ENCODE data around the gene HYAL3. TPM values are rescaled to one million over a fixed set of nuclear protein-coding genes. Genes with fewer than 3 reads are reported as not detected.

Gene HYAL3
- total RNA-seq, 2 donors from 2014 or later: 2.6 to 3.3 TPM

GRCh38 chr3:50256978-50257890 is 42.0 kb downstream of the HYAL3 start:
- Histone ChIP-seq H3K9ac (ENCODE audit: extremely low read depth, low read length, poor library complexity, severe bottlenecking) (no peak overlapping the region), H3K27ac (ENCODE audit: low read depth, low read length) (peak overlapping the region; percentile 100), H3K4me3 (ENCODE audit: low read length) (no peak overlapping the region), H3K27me3 (ENCODE audit: control insufficient read depth, insufficient read depth, low read length, poor library complexity, severe bottlenecking) (no peaks in the 10 kb centered on the region), H3K9me3 (ENCODE audit: control insufficient read depth, low read length) (no peaks in the 10 kb centered on the region), H3K36me3 (ENCODE audit: control insufficient read depth, insufficient read depth, low read length) (peaks cover 47% of the 10 kb centered on the region), H3K4me1 (ENCODE audit: control insufficient read depth, insufficient read depth, low read length) (peaks cover 7% of the 10 kb centered on the region)
- 88 to 91% methylated on average over 6 to 20 of the region's 20 CpGs for WGBS, 2 experiments (ENCODE audit: insufficient coverage in 1 of 2, insufficient read length in 1 of 2)
- Mint-ChIP-seq H3K4me3 (no peak overlapping the region), H3K27ac (peak overlapping the region; percentile 70), H3K36me3 (ENCODE audit: low read depth) (peaks cover 39% of the 10 kb centered on the region), H3K9me3 (no peaks in the 10 kb centered on the region), H3K27me3 (ENCODE audit: insufficient read depth) (no peaks in the 10 kb centered on the region), H3K4me1 (peaks cover 8% of the 10 kb centered on the region)
- peak; percentile 92 for TF ChIP-seq CTCF (conservative IDR thresholded peaks at IDR 0.05)
- DNase-seq: peak; percentile 92

GRCh38 chr3:50255251-50255615 is 44.0 kb downstream of the HYAL3 start:
- TF ChIP-seq CTCF (conservative IDR thresholded peaks at IDR 0.05): no peak

GRCh38 chr3:50254577-50255250 is 44.5 kb downstream of the HYAL3 start:
- Mint-ChIP-seq H3K4me3 (no peak overlapping the region), H3K27ac (peak overlapping the region; percentile 77), H3K36me3 (ENCODE audit: low read depth) (peaks cover 49% of the 10 kb centered on the region), H3K27me3 (ENCODE audit: insufficient read depth) (no peaks in the 10 kb centered on the region), H3K4me1 (peaks cover 4% of the 10 kb centered on the region), H3K9me3 (no peaks in the 10 kb centered on the region)
- peak; percentile 80 for DNase-seq
- H3K4me3 ChIP-seq (ENCODE audit: low read length): no peak overlapping the region
- no peak for TF ChIP-seq CTCF (conservative IDR thresholded peaks at IDR 0.05)
- H3K9me3 ChIP-seq (ENCODE audit: control insufficient read depth, low read length): no peaks in the 10 kb centered on the region
- no peaks in the 10 kb centered on the region for H3K27me3 ChIP-seq (ENCODE audit: control insufficient read depth, insufficient read depth, low read length, poor library complexity, severe bottlenecking)
- H3K36me3 ChIP-seq (ENCODE audit: control insufficient read depth, insufficient read depth, low read length): peaks cover 60% of the 10 kb centered on the region
- WGBS, 2 experiments (ENCODE audit: insufficient coverage in 1 of 2, insufficient read length in 1 of 2): 92 to 94% methylated on average over 6 to 8 of the region's 8 CpGs
- no peaks in the 10 kb centered on the region for H3K4me1 ChIP-seq (ENCODE audit: control insufficient read depth, insufficient read depth, low read length)
- H3K9ac ChIP-seq (ENCODE audit: extremely low read depth, low read length, poor library complexity, severe bottlenecking): no peak overlapping the region
- peak overlapping the region; percentile 38 for H3K27ac ChIP-seq (ENCODE audit: low read depth, low read length)

More at GRCh38 chr3:50255251-50255615, 44.0 kb downstream of the HYAL3 start:
- Mint-ChIP-seq H3K9me3 (no peaks in the 10 kb centered on the region), H3K4me1 (peaks cover 4% of the 10 kb centered on the region), H3K36me3 (ENCODE audit: low read depth) (peaks cover 48% of the 10 kb centered on the region), H3K27me3 (ENCODE audit: insufficient read depth) (no peaks in the 10 kb centered on the region), H3K27ac (peak overlapping the region; percentile 77), H3K4me3 (no peak overlapping the region)
- Histone ChIP-seq H3K27me3 (ENCODE audit: control insufficient read depth, insufficient read depth, low read length, poor library complexity, severe bottlenecking) (no peaks in the 10 kb centered on the region), H3K36me3 (ENCODE audit: control insufficient read depth, insufficient read depth, low read length) (peaks cover 60% of the 10 kb centered on the region), H3K4me3 (ENCODE audit: low read length) (no peak overlapping the region), H3K9me3 (ENCODE audit: control insufficient read depth, low read length) (no peaks in the 10 kb centered on the region), H3K27ac (ENCODE audit: low read depth, low read length) (no peak overlapping the region), H3K9ac (ENCODE audit: extremely low read depth, low read length, poor library complexity, severe bottlenecking) (no peak overlapping the region), H3K4me1 (ENCODE audit: control insufficient read depth, insufficient read depth, low read length) (no peaks in the 10 kb centered on the region)
- 96 to 100% methylated on average over 3 to 9 of the region's 9 CpGs for WGBS, 2 experiments (ENCODE audit: insufficient coverage in 1 of 2, insufficient read length in 1 of 2)
- no peak for DNase-seq

All from endodermal cell (in vitro differentiated cells).